Measurements from ENCODE around the gene CCDC154.

DNA sequence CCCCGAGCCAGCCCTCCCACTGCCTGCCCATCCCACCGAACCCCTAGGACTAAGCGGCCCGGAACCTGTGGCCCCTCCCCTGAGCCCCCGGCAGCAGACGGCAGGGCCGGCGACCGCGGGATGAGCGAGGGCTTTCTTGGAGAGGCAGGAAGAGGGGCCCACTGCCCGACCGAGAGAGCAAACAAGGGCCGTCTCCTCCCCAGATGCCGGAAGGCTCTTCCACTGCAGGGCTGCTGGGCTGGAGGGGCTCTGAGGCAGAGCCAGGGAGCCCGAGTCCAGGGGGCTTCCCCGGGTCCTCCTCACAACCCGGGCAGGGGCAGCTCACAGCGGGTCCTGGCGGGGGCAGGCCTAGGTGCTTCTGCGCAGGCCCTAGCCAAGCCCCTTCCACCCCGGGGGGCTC, 10.6 kb downstream of the CCDC154 start:
- TF ChIP-seq POLR2AphosphoS5 (IDR thresholded peaks at IDR 0.05; ENCODE audit: low read depth, low read length) (no peak), REST (IDR thresholded peaks at IDR 0.05; ENCODE audit: insufficient read depth in 1 of 2, low read depth in 2 of 2, low read length in 2 of 2) (no peak)

Data from PFSK-1 (cell line).